ENCODE results near the gene SIL1.

The SIL1 gene

GRCh38 chr5:138953387-138954256, 244.5 kb downstream of the SIL1 start:
- Histone ChIP-seq H3K4me3 (no peak overlapping the region), H3K27ac (peak overlapping the region; percentile 62 to 80)
- TF ChIP-seq CTCF (IDR thresholded peaks at IDR 0.05): no peak
- peak; percentile 84 for DNase-seq (ENCODE audit: low spot score)

GRCh38 chr5:138952962-138953361, 245.2 kb downstream of the SIL1 start:
- Histone ChIP-seq H3K4me3 (no peak overlapping the region), H3K27ac (peak overlapping the region; percentile 62 to 80)
- DNase-seq (ENCODE audit: low spot score): no peak
- no peak for TF ChIP-seq CTCF (IDR thresholded peaks at IDR 0.05)

GRCh38 chr5:138951986-138952735, 246.0 kb downstream of the SIL1 start:
- Histone ChIP-seq H3K4me3 (no peak overlapping the region), H3K27ac (peak overlapping the region; percentile 62 to 80)
- DNase-seq (ENCODE audit: low spot score): no peak
- no peak for TF ChIP-seq CTCF (IDR thresholded peaks at IDR 0.05)

GRCh38 chr5:138951091-138951985, 246.8 kb downstream of the SIL1 start:
- Histone ChIP-seq H3K4me3 (no peak overlapping the region), H3K27ac (peak overlapping the region in 1 of 2 donors; percentile 80)
- DNase-seq (ENCODE audit: low spot score): no peak
- no peak for TF ChIP-seq CTCF (IDR thresholded peaks at IDR 0.05)

- peak overlapping the region in 1 of 2 donors; percentile 80 for H3K27ac ChIP-seq
- no peak for DNase-seq (ENCODE audit: low spot score)
Measured at GRCh38 chr5:138950421-138951031, 247.6 kb downstream of the SIL1 start.

More at GRCh38 chr5:138950421-138951031, 247.6 kb downstream of the SIL1 start:
- no peak for TF ChIP-seq CTCF (IDR thresholded peaks at IDR 0.05)
- no peak overlapping the region for H3K4me3 ChIP-seq
